DOHH2 (cell line): ENCODE measurements around the gene ST3GAL5.

Source experiments
- H3F3A ChIP-seq: fragments of 200-600 bp; sonication (generic), shearing (Covaris generic); 2 replicates; pipeline ENCODE4 v1.6.0; 2016; ENCODE audit warnings: antibody characterized with exemption, mild to moderate bottlenecking; ENCODE audit not compliant: control insufficient read depth, insufficient read depth
- H3K27ac ChIP-seq: fragments of 200-600 bp; sonication (generic); 2 replicates; pipeline ENCODE4 v1.5.1; 2014; ENCODE audit warnings: low read depth, mild to moderate bottlenecking, low read length, moderate library complexity
- H3K27me3 ChIP-seq: fragments of 200-600 bp; sonication (generic); 2 replicates; pipeline ENCODE4 v1.6.1; 2014; ENCODE audit warnings: mild to moderate bottlenecking, low read length, mixed read lengths; ENCODE audit not compliant: control insufficient read depth
- H3K36me3 ChIP-seq: fragments of 200-600 bp; sonication (generic); 2 replicates; pipeline ENCODE4 v1.6.1; 2014; ENCODE audit warnings: mild to moderate bottlenecking, low read length, moderate library complexity, mixed read lengths; ENCODE audit not compliant: control insufficient read depth
- H3K4me1 ChIP-seq: fragments of 200-600 bp; sonication (generic); 2 replicates; pipeline ENCODE4 v1.6.1; 2014; ENCODE audit warnings: mild to moderate bottlenecking, low read length, mixed read lengths; ENCODE audit not compliant: control insufficient read depth
- H3K4me2 ChIP-seq: fragments of 200-600 bp; sonication (generic); 2 replicates; pipeline ENCODE4 v1.6.0; 2014; ENCODE audit warnings: mild to moderate bottlenecking, low read length, moderate library complexity
- H3K4me3 ChIP-seq: fragments of 200-600 bp; sonication (generic); 2 replicates; pipeline ENCODE4 v1.5.1; 2014; ENCODE audit warnings: mild to moderate bottlenecking, low read length, mixed read lengths
- H3K79me2 ChIP-seq: fragments of 200-600 bp; sonication (generic); 2 replicates; pipeline ENCODE4 v1.6.1; 2014; ENCODE audit warnings: mild to moderate bottlenecking, low read length, mixed read lengths; ENCODE audit not compliant: control insufficient read depth
- H3K9me2 ChIP-seq: fragments of 200-600 bp; sonication (generic); replicated peaks from 2 replicates; pipeline ENCODE4 v1.6.1; 2014; ENCODE audit warnings: mild to moderate bottlenecking, low read length, mixed read lengths; ENCODE audit not compliant: control insufficient read depth
- H3K9me3 ChIP-seq: fragments of 200-600 bp; sonication (generic); 2 replicates; pipeline ENCODE4 v1.6.1; 2014; ENCODE audit warnings: antibody characterized with exemption, low read length, mixed read lengths; ENCODE audit not compliant: control insufficient read depth, insufficient read depth
- H4K20me1 ChIP-seq: fragments of 200-600 bp; sonication (generic); 2 replicates; pipeline ENCODE4 v1.6.0; 2014; ENCODE audit warnings: low read depth, mild to moderate bottlenecking, antibody characterized with exemption, low read length, moderate library complexity; ENCODE audit not compliant: control insufficient read depth, insufficient read depth
- CTCF ChIP-seq: fragments of 200-600 bp; sonication (generic); IDR thresholded peaks from one replicate; pipeline ENCODE4 v1.5.1; 2014; ENCODE audit warnings: antibody characterized with exemption, mild to moderate bottlenecking, low read depth, low read length; ENCODE audit not compliant: poor library complexity, severe bottlenecking
- EZH2phosphoT487 ChIP-seq: fragments of 200-600 bp; sonication (generic); IDR thresholded peaks from 2 replicates; pipeline ENCODE4 v1.6.1; 2017; ENCODE audit warnings: borderline replicate concordance, mild to moderate bottlenecking, antibody characterized with exemption, low read length, moderate library complexity, mixed read lengths

Gene ST3GAL5

GRCh38 chr2:85799215-85799956, 89.4 kb downstream of the ST3GAL5 start:
- no peaks in the 10 kb centered on the region for H3K9me2 ChIP-seq
- no peaks in the 10 kb centered on the region for H4K20me1 ChIP-seq
- no peaks in the 10 kb centered on the region for H3K79me2 ChIP-seq
- no peaks in the 10 kb centered on the region for H3K36me3 ChIP-seq
- peaks cover 2% of the 10 kb centered on the region for H3K4me1 ChIP-seq
- H3K27me3 ChIP-seq = peaks cover 30% of the 10 kb centered on the region
- no peak overlapping the region for H3K4me3 ChIP-seq
- no peaks in the 10 kb centered on the region for H3K9me3 ChIP-seq
- no peak overlapping the region for H3K4me2 ChIP-seq
- H3F3A ChIP-seq = no peaks in the 10 kb centered on the region
- no peak overlapping the region for H3K27ac ChIP-seq
- no peak for TF ChIP-seq EZH2phosphoT487
- TF ChIP-seq CTCF = no peak

DNA sequence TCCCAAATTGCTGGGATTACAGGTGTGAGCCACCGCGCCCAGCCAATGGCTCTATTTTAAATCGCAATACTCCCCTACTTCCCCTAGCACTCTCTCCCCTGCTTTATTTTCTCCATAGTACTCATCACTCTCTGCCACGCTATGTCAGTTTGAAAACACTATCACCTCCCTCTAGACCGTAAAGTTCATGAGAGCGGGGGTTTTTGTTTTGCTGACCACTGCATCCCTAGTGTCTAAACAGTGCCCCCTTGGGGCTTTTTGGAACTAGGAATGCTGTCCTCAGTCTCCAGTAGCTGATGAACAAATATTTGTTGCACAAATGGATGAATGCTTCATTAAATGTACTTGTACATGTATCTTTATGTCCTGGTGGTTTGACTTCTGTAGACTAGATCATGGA, 90.9 kb downstream of the ST3GAL5 start:
- Histone ChIP-seq H3K9me2 (no peaks in the 10 kb centered on the region), H3F3A (no peaks in the 10 kb centered on the region), H3K79me2 (no peaks in the 10 kb centered on the region), H3K9me3 (no peaks in the 10 kb centered on the region), H3K27me3 (peaks cover 25% of the 10 kb centered on the region; the same call in 1 of the 2 replicates), H3K4me2 (no peak overlapping the region), H3K27ac (no peak overlapping the region), H3K4me3 (no peak overlapping the region), H4K20me1 (no peaks in the 10 kb centered on the region), H3K36me3 (no peaks in the 10 kb centered on the region), H3K4me1 (no peaks in the 10 kb centered on the region)
- no peak for TF ChIP-seq EZH2phosphoT487
- peak; percentile 24 for TF ChIP-seq CTCF

GRCh38 chr2:85797263-85797660, 91.5 kb downstream of the ST3GAL5 start:
- no peak overlapping the region for H3K27ac ChIP-seq
- no peaks in the 10 kb centered on the region for H3K79me2 ChIP-seq
- no peak overlapping the region for H3K4me2 ChIP-seq
- H4K20me1 ChIP-seq = no peaks in the 10 kb centered on the region
- H3K36me3 ChIP-seq = no peaks in the 10 kb centered on the region
- H3K4me3 ChIP-seq = no peak overlapping the region
- peaks cover 21% of the 10 kb centered on the region; the same call in 1 of the 2 replicates for H3K27me3 ChIP-seq
- H3K9me2 ChIP-seq = no peaks in the 10 kb centered on the region
- H3F3A ChIP-seq = no peaks in the 10 kb centered on the region
- no peaks in the 10 kb centered on the region for H3K9me3 ChIP-seq
- no peaks in the 10 kb centered on the region for H3K4me1 ChIP-seq
- TF ChIP-seq EZH2phosphoT487 (no peak), CTCF (no peak)
